HG03135 (cell line): ENCODE measurements around the gene FEZ2.

Experiments used
- ATAC-seq: cut with Tn5 transposase; IDR thresholded peaks from one replicate; pipeline ENCODE4 v1.9.1; 2021; ENCODE audit warnings: mild to moderate bottlenecking, moderate library complexity; ENCODE audit not compliant: unreplicated experiment

The FEZ2 gene

DNA sequence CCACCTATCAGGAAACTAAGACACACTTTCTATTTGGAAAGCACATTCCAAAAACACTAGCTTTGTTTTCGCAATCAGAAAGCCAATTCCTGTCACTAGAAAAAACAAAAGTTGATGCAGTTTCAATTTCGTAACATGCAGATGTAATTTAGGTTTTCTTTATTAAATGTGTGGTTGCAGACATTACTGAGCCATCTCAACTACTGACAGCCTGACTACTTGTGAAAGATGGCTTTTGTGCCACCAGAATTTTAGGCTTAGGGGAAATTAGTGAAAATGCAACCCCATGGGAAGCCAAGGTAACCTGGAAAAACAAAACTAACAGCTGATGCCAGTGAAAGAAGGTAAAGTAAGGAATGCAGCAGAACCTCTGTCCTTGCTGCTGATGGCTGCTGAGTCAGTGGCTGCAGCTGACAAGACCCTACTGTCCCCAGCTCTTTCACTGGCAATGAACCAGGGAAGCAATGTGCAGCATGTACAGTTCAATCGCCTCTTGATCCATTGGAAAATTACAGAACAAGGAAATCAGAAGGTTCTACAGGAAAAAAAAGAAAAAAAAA lies 34.9 kb downstream of the FEZ2 start:
- ATAC-seq = no peak

DNA sequence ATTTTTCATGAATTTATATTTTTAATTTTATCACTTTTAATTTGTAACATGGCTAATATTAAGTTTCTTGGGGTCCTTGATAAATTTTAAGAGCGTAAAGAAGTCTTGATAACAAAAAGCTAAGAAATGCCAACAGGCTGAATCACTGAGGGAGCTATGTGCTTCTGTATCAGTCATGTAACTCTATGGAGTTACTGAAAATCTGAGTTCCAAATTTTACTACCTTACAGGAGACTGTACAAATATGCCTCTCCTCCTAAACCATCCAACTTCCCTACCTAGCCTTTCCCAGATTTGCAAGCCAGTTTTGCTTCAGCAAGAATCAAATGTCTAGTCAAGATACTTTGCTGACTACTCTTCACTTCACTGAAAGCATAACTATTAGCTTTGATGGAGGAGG lies 35.7 kb downstream of the FEZ2 start:
- no peak for ATAC-seq

DNA sequence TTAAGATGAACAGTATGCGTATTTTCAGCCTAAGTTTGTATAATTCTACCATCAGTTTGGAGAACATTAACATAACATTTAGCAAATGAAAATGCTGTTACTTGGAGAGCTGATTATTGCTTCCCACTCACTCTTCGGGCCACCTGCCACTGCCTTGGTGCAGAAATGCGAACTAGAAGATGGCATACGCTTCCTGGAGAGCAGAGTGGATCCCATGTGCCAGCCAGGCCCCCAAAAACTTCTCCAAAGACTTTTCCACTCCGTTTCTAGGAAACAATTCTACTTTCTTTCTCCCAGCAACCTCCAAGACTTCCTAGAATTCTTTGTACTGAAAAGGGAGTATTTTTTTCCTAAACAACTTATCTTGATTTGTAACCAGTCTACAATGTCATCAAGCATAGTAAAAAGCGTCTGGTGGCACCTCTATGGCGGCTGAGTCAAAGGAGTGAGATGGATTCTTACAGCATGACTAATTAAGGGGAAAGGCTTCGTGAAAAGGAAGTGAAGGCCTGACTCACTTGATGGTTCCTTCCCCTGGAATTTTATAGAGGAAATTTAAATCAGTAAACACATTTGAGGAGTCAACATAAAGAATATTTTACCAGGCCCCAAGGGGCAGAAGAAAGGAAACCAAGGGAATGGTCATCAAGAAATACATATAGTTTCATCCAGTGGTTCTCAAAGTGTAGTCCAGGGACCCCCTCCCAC lies 36.6 kb downstream of the FEZ2 start:
- no peak for ATAC-seq

DNA sequence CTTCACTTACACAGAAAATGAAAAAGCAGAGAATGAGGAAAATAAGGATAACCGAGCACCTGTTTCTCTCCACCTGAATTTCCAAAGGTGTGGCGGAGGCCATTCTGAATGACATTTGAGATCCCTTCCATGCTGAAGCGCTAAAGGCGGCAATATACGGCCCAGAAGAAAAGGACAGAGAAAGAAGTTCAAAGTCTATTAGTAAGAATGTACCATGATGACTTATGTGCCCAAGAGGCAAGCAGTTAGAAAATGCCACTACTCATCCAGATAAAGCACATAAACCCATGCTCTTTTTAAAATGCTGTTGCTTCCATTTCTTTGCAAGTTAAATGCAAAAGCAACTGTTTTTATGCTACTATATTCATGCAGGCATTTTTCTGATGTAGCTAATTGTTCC lies 37.2 kb downstream of the FEZ2 start:
- ATAC-seq = no peak

DNA sequence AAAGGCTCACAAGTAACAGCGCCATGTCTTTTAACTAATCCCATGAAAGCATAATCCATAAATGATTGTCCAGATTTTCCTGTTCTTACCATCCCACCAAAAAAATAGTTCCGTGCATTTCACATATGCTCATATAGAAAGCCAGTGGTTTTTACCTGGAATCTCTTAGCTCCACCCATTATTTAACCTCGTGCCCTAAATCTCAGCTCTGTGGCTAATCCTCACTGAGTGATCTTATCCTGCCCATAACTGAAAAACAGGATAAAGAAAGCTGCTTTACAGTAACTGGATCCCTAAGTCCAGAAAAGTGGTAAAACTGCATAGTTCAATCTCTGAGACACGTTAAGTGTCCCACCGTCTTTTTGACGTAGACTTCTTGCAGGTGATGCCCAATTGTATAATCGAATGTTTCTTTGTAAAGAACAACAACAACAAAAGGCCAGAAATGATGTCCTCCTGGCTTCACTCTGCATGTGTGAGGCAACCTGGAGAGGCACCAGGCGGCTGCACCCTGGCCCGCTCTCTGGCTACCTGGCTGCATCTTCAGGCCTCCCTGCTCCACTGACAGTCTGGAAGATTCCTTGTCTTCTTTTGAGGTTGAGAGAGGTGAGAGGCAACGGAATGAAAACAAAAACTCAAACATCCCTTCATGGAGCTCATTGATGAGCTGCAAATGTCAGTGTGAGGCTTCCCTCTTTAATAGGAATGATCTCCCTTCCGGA lies 38.6 kb downstream of the FEZ2 start:
- ATAC-seq = no peak

DNA sequence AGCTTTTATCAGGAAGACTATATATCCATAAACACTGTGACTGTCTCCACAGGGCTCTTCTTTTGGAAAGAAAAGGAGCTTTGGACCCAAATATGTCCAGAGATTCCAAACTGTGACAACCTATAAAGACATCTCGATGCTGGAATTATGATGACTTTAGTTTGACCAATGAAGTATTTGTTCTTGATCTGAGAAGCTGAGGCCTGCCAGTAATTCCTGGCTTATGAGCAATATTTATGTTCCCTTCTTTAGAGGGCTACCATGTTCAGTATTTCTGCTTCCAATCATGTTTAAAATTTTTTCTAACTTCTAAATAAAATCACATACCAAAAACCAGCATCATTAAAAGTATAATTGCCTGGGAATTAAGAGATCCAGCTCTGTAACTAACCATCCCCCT lies 41.1 kb downstream of the FEZ2 start:
- no peak for ATAC-seq

DNA sequence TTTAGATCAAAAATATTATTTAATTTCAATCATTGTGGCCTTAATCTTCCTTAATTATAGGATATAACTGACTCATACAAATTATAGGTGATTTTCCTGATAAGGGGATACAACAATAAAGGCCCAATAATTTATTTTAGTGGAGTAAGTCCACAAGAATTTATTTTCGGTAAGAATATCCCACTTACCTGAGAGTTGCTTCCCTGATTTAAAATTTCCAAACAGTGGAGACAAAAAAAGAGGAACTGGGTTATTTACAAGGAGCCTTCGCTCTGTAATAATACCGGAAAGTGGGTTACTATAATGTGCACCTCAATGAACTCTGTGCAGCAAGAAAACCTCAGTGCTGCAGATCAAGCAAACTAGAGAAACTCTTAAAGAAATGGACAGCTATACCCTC lies 42.2 kb downstream of the FEZ2 start:
- ATAC-seq = no peak

DNA sequence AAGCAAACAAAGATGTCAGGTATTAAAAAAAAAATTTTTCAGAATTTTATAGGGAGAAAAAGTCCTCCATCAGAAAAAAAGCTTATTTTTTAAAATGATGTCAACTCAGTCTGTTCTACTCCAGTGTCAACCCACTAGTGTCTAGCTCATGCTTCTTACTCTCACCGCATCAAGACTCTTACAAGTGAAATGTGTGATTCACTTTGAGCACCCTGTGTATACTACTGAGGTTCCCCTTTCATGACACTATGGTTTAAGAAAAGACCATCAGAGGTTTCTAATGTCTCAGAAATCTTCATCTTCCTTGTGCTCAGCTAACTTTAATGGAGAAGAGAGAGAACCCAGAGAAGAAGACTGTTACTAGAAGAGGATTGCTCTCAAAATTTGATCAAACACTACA lies 43.4 kb downstream of the FEZ2 start:
- no peak for ATAC-seq

DNA sequence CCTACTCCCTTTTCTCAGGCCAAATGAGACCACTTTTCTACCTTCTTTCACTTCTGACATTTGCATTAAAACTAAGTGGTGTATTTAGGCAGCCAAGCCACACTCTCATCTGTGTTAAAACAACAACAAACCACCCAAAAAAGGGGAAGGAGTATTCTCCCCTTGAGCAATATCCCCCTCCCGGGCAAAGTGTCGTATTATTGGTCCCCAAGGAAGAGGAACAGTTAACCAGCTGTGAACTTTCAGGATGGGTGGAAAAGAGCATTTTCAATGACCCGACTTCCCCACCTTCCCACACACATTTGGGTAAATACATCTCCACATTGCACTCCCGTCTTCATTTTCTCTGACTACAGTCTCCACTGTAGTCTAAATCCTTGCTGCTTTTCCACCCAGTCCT lies 44.3 kb downstream of the FEZ2 start:
- ATAC-seq = no peak

DNA sequence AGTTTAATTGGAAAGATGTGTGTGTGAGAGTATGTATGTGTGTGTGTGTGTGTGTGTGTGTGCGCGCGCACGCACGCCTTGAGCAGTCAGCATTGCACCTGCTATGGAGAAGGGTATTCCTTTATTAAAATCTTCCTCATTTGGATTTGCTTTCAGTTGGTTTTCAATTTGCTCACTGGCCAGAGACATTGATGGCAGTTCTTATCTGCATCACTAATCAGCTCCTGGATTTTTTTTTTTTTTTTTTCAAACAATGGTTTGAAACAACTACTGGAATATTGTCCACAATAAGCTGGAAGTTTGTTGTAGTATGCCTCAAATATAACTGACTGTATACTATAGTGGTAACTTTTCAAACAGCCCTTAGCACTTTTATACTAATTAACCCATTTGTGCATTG lies 48.0 kb downstream of the FEZ2 start:
- no peak for ATAC-seq

DNA sequence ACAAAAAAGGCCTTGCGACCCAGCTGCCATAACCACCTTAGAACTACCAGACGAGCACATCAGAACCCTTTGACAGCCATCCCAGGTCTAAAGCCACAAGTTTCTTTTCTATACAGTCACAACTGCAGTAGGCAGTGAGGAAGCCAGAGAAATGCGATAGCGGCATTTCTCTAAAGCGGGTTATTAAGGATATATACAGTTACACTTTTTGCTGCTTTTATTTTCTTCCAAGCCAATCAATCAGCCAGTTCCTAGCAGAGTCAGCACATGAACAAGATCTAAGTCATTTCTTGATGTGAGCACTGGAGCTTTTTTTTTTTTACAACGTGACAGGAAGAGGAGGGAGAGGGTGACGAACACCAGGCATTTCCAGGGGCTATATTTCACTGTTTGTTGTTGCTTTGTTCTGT lies 48.8 kb downstream of the FEZ2 start:
- ATAC-seq = no peak

DNA sequence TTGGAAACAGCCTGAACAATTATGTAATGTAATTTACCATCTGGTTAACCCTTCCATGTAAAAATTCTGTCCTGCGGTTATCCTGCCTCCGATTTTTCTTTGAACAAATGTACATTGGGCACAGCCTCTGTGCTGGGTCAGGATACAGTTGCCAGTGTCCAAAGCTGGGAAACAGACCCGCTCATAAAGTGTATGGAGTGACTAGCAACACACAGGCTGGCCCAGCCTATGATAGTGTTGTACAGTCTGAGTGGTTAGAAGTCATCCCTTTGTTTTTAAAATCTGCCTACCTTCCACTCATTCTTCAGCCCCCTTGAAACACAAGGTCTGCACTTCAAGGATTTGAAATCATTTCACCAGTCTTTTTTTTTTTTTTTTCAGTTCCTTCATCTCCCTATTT lies 50.1 kb downstream of the FEZ2 start:
- no peak for ATAC-seq

DNA sequence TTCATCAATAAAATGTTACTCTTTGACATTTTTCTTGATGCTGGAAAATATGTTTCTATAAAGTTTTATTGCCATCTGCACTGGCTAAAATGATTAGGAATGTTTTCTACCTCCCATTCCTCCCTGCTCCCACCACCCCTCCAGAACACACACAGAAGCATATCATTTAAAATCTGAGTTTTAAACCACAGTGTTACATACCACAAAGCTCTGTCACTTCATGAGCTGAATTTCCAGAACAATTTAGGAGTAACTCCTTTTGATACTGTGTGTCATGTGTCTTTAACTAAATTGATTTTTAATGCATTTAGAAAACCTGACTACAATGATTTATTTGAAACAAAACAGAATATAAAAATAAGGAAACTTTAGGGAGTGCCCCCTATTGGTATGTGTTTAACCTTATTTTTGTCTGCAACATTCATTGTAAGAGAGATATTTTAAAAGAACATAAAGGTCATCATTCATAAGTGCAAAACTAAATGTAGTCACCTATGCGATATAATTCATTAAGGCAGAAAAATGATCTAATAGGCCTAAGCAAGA lies 52.0 kb downstream of the FEZ2 start:
- ATAC-seq = no peak

DNA sequence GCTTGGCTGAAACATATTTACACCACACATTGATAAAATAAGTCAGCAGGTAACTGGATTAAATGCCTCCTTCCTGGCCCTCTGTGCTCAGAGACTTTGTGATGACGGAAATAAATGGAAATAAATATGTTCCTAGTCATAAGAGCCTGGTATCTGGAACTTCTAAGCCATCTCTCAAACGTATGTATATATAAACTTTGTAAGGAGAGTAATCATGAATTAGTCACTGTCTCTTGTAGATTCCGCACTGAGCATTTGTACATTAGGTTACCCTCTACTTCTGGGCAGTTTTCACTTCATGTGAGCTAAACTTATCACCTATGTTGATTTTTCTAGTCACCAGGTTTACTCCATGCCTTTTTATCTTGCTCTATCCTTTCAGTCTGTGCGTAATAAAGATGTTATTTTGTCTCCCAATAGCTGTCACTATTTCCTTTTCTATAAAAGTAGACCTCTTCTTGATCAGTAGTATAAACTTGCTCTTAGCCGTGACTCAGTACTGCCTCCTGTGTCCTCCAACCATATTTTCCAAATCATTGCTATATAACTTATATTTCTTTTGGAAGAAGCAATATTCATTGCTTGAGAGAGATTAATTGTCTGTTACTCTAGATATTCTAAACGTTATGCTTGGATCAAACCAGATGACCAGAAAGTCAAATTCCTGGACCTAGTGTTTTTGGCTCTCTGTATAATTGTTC lies 53.2 kb downstream of the FEZ2 start:
- ATAC-seq = no peak

DNA sequence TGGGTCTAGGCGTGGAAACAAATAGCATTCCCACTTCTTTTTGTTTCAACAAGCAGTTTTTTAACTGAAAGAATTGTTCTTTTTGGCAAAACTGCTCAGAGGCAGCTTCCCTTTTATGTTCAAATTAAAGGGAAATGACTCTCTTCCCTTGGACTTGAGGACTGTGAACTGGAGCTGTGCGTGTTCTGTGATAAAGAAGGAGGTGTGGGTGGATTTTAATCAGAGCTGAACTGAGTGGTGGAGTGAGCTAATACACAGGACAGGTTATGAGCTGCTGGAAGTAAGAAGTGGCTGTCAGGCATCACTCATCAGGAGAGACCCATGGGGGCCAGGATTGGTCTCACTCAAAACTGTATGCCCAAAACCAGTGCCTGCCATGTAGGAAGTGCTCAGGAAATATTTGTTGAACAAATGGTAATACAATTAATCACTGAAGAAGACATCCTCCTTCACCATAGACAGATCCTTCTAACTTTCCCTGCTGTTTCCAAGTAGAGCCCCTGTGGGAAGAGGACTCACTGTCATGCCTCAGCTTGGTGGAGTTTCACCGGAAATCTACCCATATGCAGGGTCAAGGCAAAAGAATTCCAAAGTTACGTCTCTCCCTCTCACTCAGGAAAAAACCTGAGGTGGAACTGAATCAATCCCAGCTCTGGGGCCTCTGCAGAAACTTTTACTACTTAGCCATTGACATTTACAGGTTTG lies 55.9 kb downstream of the FEZ2 start:
- no peak for ATAC-seq

DNA sequence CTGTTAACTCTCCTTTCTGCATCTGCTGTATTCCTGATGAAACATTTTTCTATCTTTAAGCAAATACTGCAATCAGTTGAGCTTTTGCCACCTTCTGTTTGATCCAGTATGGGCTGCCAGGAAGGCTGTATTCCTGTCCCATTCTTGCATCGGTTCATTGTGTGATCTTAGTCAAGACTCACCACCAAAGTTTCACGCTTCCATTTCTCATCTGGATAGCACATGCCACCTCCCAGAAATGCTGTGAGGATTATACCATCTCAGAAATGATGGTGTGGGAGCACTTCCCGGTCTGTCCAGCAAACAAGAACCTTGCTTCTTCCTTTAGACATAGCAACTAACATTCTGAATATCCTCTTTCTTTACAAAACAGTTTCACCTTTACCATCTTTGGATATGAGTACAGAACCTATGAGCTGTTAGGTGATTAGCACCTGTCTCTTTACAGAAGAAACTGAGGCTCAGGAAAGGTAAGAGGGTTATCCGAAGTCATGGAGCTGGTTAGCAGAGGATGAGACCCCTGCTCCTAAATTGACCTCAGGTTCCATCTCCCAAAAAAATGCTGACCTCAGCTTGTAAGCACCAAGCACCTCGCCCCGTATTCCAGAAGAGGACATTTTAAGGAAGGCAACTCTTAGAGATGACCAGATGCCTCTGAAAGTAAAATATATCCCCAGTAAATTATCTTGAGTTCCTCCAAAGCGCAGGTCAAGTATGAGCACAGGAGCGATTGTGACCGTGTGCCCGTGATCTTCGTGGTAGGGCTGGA lies 56.8 kb downstream of the FEZ2 start:
- ATAC-seq = no peak

DNA sequence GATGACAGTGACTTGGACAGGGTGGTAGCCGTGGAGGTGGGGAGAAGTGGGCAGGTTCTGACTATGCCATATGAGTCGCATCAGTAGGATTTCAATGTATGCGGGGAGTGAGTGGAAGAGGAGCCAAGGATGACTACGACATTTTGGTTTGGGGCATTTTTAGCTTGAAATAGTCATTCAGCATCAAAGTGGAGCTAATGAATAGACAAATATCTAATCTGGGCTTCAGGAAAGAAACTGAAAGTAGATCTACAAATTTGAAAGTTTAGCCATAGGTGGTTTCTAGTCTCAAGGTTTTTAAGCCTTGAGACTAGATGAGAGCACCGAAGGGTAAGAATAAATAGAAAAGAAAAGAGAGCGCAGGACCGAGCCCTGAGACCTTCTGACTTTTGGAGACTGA lies 58.3 kb downstream of the FEZ2 start:
- peak; percentile 88 for ATAC-seq

DNA sequence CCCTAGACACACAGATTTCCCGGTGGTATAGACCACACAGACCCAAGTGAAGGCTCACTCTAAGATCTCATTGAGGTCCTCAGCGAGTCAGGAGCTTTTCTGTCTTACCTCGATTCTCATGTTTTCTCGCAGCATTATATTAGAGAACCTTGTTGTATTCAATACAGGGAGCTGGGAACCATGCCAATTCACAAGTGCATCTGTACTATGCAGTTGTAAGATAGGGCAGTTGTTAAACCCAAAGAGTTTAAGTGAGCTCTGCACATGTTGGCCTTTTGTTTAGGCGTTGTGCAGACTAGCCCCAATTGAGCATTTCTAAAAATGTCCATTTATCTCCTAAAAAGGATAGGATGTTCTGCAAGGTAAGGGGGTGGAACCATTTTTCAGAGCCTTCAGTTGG lies 59.6 kb downstream of the FEZ2 start:
- no peak for ATAC-seq

DNA sequence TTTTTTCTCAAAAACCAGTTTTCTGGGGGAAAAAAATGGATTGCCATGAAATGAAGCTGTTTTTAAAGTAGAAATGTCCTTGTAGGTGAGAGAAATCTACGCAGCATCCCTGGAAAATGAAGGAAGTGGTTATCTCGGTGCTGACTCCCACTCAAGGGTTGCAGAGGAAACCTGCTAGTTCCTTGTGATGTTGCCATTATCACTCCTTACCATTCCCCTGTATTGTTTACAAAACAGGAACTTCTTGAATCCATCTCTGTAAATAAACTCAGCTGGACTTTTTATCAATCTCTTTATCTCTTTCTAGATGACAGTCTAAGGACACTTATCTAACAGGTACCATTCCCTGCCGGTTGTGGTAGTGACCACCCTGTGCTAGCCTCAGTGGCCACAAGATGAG lies 61.2 kb downstream of the FEZ2 start:
- ATAC-seq = no peak

DNA sequence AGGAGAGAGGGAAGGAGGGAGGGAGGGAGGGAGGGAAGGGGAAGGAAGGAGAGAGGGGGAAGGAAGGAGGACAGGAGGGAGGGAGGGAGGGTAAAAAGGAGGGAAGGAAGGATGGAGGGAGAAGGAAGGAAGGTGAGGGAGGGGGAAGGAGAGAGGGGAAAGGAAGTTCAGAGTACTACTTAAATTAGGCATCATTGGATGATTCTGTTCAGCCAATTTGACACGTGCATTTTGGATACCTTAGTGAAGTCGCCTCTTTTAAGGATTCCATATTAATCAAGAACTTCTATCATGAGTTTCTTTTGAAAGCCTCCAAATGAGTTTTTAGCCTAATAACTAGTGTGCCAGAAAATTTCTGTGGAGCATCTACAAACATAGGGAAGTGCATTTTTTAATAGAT lies 62.9 kb downstream of the FEZ2 start:
- no peak for ATAC-seq
